GM10266 (cell line): Measurements from ENCODE around the gene PRM2.
"Not testable (repeated sequence)": the region's sequence is repeated elsewhere in the genome, so short reads cannot be mapped to it uniquely, and the experiment has no call there.

Source experiments
- DNase-seq: peaks from one replicate; pipeline ENCODE4 v3.0.0; 2012; ENCODE audit errors: extremely low spot score
- CTCF ChIP-seq: IDR thresholded peaks from 2 replicates; pipeline ENCODE4 v1.5.1; 2012; ENCODE audit warnings: mild to moderate bottlenecking, low read depth; ENCODE audit not compliant: control insufficient read depth, insufficient read depth; ENCODE audit errors: missing control alignments

The PRM2 gene

GRCh38 chr16:11292076-11292748 is 15.9 kb upstream of the PRM2 start:
- no peak for TF ChIP-seq CTCF
- no peak for DNase-seq

GRCh38 chr16:11291091-11291703 is 14.9 kb upstream of the PRM2 start:
- TF ChIP-seq CTCF, result no peak
- DNase-seq, result no peak

- DNase-seq, result no peak
- no peak for TF ChIP-seq CTCF
Observed at GRCh38 chr16:11290102-11290893, 14.0 kb upstream of the PRM2 start.

- not testable (repeated sequence) for DNase-seq
Observed at GRCh38 chr16:11289696-11290095, 13.4 kb upstream of the PRM2 start.

- TF ChIP-seq CTCF, result no peak
- DNase-seq, result no peak
Observed at GRCh38 chr16:11289202-11289601, 12.9 kb upstream of the PRM2 start.

- no peak for TF ChIP-seq CTCF
- no peak for DNase-seq
Observed at GRCh38 chr16:11285842-11286241, 9.6 kb upstream of the PRM2 start.

- TF ChIP-seq CTCF, result no peak
- DNase-seq, result no peak
Observed at GRCh38 chr16:11283820-11284248, 7.6 kb upstream of the PRM2 start.
